NCI-H1092 treated with DMSO at 0.1 percent for 48 hours (cell line): ENCODE results near the gene FOXK1.
"Not testable (repeated sequence)": the region's sequence is repeated elsewhere in the genome, so short reads cannot be mapped to it uniquely, and the experiment has no call there.

ENCODE experiments used
- DNase-seq: peaks from one replicate; lab custom pipeline; 2025; lab: John Stamatoyannopoulos, UW

The FOXK1 gene

DNA sequence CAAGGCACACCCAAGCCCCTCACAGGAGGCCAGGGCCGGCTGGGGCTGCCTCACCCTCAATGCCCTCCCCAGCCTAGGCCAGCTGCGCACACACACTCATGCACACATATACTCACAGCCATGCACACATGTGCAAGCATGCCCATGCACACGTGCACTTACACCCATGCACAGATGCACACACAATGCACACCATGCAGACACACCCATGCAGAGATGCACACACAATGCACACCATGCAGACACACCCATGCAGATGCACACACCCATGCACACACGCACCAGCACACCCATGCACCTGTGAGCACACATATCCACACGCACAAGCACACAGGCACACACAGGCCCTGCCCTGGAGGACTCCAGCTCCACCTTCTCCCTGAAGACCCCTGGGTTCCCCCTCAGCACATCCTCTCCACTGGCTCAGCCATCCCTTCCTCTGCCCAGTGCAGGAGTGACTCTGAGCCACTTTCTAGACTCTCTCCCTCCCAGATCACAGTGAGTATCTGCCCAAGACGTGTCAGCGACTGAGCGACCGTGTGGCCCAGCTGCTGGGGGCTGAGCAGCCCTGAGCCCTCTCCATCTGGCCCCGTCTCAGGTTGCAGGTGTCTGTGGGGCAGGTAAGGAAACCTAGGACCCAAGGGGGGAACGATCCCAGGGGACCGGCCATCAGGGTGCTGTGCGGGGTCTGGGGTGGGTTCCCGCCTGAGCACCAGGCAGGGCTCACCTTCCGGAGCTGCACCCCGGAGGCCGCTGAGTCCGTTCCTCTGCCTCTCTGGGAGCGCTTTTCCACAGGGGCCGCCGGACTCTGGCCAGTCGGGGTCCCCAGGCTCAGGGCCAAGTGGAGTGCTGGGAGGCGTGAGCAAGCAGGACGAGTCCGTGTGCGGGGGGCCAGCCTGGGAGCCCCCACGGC, 119.1 kb downstream of the FOXK1 start:
- DNase-seq: no peak

DNA sequence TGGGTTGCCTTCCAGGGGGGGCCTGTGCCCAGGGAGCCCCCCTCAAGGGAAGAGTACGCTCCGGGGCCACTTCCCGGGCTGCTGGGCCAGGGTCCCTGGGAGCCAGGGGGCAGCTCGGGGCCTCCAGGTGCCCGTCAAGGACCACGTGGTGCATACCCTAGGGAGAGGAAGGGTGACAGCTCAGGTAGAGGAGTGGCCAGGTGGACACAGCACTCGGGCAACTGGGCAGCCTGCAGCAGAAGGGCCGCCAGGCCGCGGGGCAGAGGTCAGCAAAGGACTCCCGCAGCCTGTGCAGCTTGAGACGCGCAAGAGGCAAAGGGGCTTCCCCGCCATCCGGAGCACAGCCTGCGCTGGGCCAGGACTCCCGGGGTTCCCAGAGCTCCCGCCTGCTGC, 119.7 kb downstream of the FOXK1 start:
- no peak for DNase-seq

DNA sequence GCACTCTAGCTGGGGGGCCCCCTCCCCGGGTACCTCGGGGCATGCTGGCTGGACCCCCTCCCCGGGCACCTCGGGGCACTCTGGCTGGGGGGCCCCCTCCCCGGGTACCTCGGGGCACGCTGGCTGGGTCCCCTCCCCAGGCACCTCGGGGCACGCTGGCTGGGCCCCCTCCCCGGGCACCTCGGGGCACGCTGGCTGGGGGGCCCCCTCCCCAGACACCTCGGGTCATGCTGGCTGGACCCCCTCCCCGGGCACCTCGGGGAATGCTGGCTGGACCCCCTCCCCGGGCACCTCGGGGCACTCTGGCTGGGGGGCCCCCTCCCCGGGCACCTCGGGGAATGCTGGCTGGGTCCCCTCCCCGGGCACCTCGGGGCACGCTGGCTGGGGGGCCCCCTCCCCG, 120.5 kb downstream of the FOXK1 start:
- not testable (repeated sequence) for DNase-seq

DNA sequence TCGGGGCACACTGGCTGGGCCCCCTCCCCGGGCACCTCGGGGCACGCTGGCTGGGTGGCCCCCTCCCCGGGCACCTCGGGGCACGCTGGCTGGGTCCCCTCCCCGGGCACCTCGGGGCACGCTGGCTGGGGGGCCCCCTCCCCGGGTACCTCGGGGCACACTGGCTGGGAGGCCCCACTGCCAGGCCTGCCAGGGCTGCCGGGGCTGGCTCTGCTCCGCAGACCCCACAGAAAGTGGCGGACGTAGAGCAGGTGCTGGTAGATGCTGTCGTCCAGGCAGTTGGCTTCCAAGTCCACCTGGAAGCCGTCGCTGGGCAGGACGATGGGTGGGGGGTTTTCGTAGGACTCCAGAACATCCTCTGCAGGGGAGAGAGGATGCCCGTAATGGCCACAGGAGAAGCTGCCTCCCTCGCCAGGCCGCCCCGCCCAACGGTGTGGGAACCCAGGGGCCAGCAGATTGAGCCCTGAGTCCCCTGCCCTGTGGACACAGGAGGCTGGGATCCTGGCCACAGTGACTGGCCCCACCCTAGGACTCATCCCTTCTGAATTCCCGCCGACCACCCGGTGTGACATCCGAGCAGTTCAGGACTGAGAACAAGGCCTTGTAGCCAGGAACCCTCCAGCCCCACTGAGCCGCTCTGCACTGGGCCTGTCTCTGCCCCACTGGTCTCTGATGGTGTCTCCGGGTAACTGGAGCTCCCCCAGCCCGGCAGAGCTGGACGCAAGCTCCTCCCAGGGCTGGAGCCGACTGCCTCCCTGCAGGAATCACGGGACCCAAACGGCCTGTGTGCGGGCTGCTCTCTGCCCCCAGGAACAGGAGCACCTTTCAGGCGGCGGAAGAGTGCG, 121.5 kb downstream of the FOXK1 start:
- no peak for DNase-seq

DNA sequence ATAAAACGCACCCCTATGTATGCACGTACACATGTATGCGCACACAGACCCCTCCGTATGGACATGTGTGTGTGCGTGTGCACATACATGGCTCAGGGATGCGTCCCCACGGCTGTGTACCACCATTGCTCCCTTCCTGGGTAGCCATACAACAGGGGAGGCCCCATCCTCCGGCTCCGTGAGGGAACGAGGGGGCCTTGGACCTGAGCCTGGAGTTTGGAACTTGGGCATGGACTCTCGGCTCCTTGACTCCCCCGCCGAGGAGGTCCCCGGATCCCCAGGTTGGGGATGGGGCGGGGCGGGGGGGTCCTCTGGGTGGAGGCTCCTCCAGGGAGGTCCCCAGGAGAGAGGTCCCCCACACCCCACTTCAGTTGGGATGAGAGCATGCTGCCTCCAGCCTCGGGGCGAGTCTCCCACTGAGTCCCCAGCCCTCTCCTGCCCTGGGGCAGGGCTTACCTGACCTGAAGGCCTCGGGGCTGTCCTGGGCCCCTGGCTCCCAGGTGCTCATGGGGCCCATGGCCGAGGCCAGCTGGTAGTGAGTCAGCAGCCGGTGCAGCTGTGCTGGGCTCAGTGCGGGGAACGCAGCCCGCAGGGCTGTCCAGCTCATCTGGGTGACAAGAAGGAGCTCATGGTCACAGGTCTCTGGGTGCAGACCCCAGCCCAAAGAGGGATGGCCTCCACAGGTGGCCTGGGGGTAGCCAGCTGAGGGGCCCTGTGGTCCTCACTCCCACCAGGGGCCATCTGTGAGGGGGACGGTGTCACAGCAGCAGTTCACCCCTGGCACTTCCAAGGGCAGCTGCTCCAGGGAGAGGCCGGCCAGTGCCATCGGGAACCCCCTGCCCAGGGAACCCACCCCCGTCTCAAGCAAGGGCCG, 123.3 kb downstream of the FOXK1 start:
- DNase-seq: no peak

DNA sequence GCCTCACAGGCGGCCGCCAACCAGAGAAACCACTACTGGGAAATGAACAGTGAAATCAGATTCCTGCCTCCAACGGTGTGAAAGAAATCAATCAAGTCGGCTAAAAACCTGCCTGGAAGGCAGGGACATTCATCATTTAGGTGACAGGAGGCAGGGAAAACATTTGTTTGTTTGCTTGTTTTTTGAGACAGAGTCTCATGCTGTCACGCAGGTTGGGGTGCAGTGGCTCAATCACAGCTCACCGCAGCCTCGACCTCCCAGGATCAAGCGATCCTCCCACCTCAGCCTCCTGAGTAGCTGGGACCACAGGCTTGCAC, 123.8 kb downstream of the FOXK1 start:
- no peak for DNase-seq

DNA sequence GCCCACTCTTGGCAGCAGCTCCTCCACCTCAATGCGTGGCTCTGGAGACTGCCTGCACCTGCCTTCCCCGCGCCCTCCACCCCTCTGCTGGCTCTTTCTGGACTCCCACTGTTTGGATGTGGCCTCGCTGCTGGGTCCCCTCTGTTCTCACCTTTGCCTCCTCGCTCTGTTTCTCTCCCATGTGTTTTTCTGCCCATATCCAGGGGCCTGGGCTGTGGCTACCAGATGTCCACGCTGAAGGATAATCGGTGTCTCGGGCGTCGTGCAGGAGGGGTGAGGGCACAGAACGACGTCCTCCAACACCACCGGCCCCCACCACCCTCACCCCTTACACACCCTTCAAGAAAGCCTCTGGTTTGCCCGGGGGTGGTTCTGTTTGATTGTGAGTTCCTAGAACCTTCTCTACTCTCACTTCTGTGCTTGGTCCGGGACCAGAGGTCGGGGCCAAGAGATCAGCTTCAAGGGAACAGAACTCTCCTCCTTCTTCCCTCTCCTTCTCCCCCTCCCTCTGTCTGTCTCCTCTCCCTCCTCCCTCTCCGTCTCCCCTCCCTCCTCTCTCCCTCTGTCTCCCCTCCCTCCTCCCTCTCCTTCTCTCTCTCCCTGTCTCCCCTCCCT, 125.0 kb downstream of the FOXK1 start:
- no peak for DNase-seq

DNA sequence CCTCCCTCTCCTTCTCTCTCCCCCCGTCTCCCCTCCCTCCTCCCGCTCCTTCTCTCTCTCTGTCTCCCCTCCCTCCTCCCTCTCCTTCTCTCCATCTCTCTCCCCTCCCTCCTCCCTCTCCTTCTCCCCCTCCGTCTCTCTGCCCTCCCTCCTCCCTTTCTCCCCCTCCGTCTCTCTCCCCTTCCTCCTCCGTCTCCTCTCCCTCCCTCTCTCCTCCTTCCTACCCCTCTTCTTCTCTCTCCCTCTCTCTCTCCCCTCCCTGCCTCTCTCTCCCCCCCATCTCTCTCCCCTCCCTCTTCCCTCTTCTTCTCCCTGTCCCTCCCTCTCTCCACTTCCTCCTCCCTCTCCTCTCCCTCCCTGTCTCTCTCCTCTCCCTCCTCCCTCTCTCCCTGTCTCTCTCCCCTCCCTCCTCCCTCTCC, 125.5 kb downstream of the FOXK1 start:
- DNase-seq: no peak

DNA sequence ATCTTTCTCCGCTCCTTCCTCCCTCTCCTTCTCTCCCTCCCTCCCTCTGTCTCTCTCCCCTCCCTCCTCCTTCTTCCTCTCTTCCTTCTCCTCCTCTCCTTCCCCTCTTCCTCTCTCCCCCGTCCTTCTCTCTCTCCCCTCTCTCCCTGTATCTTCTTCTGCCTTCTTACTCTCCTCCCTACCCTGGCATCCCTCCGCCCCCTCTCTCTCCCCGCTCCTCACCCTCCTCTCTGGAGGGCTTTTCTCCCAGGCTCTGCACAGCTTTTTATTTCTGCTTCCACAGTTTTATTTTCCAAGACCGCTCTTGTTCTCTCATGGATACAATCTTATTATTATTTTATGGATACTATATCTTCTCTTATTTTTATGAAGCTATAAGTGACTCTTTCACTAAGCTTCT, 125.9 kb downstream of the FOXK1 start:
- DNase-seq: no peak

DNA sequence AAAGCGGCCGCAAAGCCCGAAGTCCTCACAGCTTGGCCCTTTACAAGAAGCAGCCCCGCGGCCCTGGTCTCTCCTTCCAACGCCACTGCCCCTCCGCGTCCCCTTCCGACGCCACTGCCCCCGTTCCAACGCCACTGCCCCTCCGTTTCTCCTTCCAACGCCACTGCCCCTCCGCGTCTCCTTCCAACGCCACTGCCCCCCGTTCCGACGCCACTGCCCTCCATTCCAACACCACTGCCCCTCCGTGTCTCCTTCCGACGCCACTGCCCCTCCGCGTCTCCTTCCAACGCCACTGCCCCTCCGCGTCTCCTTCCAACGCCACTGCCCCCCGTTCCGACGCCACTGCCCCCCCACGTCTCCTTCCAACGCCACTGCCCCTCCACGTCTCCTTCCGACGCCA, 126.5 kb downstream of the FOXK1 start:
- DNase-seq: no peak

DNA sequence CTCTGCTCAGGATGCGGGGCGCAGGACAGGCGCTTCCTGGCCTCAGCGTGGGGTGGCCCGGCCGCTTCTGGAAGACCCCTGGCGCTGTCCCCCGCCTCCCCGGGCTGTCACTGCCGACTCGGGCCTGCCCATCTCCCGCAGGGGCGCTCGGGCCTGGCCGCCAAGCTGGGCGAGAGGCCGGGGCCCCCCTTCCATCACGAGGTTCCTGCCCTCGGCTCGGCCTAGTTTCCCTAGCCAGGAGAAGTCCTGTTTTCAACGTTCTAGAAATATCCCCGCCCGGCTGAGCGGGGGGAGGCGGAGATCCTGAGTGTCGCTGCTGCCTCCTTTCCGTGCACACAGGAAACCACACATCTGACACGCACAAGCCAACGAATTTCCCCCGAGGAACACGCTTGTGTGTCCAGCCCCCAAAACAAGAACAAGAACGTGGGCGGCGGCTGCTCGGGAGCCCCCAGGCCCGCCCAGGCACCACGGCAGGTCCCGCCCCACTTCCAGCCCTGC, 127.0 kb downstream of the FOXK1 start:
- DNase-seq: no peak

DNA sequence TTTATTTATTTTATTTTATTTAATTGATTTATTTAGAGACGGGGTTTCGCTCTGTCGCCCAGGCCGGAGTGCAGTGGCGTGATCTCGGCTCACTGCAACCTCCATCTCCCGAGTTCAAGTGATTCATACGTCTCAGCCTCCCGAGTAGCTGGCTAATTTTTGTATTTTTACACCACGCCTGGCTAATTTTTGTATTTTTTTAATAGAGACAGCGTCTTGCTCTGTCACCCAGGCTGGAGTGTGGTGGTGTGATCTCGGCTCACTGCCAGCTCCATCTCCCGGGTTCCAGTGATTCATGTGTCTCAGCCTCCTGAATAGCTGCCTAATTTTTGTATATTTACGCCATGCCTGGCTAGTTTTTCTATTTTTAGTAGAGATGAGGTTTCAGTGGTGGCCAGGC, 127.6 kb downstream of the FOXK1 start:
- no peak for DNase-seq

DNA sequence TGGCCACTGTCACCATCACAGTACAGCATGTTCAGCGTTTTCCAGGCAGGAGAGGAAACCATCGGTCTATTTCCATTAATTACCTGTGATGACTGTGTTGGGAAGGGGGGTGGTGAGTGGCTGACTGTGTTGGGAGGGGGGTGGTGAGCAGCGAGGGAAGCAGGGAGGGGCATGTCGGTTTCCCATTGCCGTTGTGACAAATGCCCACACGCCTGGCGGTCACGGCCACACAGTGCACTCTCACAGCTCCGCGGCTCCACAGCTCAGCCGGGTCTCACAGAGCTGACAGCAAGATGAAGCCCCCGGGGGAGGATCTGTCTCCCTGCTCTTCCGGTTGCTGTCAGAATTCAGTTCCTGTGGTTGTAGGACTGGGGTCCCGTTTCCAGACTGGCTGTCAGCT, 132.3 kb downstream of the FOXK1 start:
- DNase-seq: no peak

DNA sequence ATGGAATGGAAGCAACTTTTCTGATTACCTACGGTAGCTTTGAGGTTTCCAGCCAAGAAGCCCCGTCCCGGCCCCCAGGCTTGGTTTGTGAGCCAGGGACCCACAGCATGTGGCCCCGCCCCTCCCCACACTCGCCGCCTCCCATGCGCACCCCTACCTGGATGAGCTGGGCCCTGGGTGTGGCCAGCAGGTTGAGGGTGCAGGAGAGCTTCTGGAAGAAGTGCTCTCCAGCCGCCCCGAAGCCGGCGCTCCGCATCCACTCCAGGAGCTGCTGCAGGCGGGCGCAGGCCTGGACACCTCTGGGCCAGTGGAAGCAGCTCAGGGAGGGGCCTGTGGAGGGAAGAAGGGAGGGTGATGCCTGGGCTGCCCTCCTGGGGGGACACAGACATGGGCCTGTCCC, 133.0 kb downstream of the FOXK1 start:
- no peak for DNase-seq

DNA sequence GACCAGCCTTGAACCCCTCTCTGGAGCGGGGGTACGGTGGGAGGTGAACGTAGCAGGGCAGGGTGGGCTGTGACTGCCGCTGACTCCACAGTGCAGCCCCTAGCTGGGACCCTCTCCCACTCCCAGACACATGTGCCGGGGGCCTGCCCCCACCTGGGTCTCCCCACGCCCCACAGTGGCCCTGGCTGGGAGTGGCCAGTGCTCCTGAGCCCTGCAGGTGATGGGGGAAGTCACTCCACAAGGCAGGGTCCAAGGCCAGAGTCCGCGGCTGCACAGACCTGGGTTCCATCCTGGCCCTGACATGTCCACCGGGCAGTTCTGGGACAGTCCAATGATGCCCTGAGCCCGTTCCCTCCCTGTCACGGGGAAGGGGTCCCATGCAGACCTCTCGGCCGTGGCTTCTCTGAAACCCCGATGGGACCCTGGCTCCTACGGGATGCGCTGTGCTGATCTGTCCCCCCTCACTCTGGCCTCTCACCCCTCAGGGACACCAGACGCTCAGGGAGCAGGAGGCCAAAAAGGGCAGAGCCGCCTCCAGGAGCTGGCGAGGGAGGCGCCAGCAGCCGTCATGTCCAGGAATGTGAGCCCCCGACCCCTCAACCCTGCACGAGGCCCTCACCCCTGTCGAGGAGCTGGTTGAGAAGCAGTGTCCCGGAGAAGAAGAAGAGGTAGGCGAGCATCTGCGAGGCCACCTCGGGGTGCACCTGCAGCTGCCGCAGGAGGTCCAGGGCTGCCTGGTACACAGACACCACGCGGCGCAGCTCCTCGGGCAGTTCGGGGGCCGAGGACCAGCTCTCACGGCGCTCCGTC, 133.7 kb downstream of the FOXK1 start:
- no peak for DNase-seq

DNA sequence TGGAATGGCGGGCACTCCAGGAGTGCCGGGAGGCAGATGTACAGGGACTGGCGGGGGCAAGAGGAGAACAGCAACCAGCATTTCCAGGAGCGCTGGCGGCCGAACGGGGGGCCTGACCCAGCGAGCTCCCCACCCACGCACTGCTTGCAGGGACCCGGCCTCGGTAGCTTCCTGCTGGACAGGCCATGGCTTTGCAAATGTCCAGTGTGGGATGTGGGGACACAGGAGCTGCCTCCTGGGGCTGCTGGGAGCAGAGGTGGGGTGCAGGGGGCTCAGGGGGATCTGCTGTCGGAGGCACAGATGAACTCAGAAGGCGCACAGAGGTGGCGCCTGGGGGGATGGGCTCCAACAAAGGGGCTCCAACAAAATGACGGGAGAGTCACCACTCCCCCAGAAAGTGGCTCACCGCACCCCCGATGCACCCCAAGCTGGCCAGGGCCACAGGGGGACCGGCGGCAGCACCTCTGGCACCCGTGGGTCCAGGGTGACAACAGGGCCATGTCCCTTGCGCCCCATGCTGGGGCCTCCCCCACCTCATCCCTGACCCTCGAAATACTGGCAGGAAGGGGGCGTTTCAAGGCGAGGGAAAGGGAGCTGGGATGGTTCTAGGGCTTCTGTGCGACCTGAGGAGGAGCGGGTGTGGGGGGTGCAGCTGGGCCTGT, 134.5 kb downstream of the FOXK1 start:
- DNase-seq: no peak

DNA sequence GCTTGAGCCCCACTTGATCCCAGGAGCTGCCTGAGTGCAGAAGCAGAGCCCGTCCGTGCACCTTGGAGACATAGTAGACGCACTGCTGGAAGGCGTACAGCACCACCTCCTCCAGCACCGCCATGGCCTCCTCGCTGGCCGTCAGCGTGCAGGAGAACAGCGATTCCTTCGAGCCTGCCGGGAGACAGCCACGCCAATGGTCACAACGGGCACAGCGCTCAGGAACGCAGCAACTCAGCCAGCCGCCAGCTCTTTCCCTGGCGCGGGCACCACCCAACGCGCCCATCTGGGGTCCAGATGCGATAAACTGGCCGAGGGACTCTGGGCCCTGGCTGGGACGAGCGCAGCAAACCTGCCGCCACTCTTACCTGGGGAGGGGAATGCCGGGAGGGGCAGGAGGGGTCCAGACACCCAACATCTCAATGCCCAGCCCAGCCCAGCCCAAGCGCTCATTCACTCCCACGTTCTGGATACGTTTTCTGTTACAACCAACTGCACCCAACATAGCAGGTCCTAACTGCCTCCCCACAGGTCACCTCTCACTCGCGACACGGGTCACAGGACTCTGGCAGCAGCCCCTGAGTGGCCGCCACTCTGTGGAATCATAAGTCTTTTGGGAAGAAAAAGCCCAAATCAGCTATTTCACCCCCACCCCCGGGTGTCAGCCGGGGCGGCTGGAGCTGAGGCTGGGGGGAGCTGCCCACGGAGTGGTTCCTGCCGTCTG, 135.2 kb downstream of the FOXK1 start:
- DNase-seq: no peak

DNA sequence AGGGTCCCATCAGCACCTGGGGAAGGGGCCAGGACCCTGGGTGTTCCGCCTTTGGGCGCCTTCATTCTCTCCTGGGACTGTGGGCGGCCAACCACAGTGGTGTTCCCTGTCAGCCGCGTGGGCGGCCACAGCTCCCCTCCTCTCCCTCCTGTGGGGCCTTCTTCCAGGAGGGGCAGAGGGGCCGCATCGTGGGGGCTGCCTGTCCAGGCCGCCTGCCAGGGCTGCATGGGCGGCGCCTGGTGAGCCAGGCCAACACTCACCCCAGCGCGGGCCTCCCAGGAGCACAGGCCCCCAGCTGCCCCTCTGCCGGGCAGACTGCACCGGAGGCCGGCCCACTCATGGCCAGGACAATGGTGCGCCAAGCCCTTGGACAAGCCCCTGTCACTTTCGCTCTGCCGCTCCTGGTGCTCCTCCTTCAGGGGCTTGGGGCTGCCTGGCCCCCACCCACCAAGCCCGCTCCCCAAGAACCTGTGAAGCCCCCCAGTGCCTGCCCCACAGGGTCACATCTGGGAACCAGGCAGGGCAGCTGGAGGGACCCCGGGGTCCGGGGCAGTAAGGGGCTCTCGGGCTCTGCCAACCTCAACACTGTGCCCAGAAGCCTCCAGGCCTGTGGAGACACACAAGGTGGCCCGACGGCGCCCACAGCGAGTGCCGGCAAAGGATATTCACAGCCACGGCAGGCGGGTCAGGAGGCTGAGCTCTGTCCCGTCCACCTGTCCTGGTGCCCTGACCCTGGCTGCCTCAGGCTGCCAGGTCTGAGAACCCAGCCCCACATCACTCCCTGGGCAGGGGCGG, 136.1 kb downstream of the FOXK1 start:
- DNase-seq: no peak
